ENCODE data around the gene SLC25A26. TPM values are rescaled to one million over a fixed set of nuclear protein-coding genes. Genes with fewer than 3 reads are reported as not detected.
A peak's percentile ranks its signal among the peaks of the same experiment; 100 is the strongest.
"Not testable (repeated sequence)": the region's sequence is repeated elsewhere in the genome, so short reads cannot be mapped to it uniquely, and the experiment has no call there.

Gene SLC25A26
- total RNA-seq, 2 experiments from 2014 or later: 24.4 to 25.2 TPM

DNA sequence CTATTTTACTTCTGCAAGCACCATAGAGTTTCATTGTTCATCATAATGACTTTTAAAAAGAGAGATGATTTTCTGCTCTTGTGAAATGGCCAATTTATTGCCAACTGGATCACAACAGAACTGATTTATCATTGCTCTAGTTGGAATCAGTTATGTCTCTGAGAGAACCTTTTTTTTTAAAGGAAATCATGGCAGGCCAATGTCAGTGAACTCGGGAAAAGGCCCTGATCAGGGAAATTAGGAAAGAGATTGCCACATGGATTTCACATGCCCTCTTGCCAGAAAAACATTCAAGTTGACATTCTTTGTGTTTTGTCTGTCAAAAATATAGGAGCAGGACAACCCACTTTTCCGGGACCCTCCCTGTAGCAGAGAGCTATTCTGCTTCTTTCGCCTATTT is 12.6 kb upstream of the SLC25A26 start:
- Mint-ChIP-seq H3K27ac (no peak overlapping the region), H3K36me3 (no peaks in the 10 kb centered on the region), H3K9me3 (no peaks in the 10 kb centered on the region), H3K4me3 (no peak overlapping the region), H3K4me1 (no peaks in the 10 kb centered on the region), H3K27me3 (peaks cover 17% of the 10 kb centered on the region)
- no peak for DNase-seq

DNA sequence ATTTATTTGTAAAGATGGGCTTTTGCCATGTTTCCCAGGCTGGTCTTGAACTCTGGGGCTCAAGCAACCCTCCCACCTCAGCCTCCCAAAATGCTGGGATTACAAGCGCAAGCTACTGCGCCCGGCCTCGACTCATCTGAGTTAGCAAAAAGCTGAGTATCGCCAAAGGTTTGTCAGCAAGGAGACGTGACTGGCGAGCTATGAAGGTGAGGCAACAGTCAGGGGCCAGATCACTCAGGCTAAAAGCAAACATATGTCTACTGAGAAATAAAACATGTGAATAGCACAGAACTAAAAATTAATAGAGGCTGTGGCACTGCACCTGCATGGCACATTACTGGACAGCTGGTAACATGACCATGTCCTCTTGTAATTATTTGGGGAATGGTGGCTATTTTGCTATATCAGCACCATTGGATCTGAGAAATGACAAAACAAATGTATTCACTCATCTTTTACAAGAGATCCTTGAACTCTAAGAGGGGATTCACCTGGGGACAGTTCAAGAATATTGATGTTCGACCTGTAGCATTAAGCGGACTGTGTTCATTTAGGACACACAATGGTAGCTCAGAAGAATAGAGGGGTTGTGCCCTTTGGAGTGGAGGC is 10.0 kb upstream of the SLC25A26 start:
- no peaks in the 10 kb centered on the region for H3K4me1 Mint-ChIP-seq
- H3K27me3 Mint-ChIP-seq: peaks cover 10% of the 10 kb centered on the region
- H3K9me3 Mint-ChIP-seq: no peaks in the 10 kb centered on the region
- no peaks in the 10 kb centered on the region for H3K36me3 Mint-ChIP-seq
- H3K27ac Mint-ChIP-seq: no peak overlapping the region
- no peak overlapping the region for H3K4me3 Mint-ChIP-seq
- DNase-seq: no peak

DNA sequence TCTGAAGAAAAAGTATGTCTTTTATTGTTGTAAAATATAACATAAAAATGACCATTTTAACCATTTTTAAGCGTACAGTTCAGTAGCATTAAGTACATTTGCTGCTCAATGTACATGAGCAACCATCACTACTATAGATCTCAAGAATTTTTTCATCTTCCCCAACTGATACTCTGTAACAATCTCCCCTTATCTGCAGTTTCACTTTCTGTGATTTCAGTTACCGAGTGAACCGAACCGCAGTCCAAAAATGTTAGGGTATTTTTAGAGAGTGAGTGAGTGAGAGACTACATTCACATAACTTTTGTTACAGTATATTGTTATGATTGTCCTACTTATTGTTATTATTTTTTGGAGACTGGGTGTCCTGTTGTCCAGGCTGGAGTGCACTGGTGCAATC is 9.0 kb upstream of the SLC25A26 start:
- no peaks in the 10 kb centered on the region for H3K36me3 Mint-ChIP-seq
- DNase-seq: no peak
- H3K9me3 Mint-ChIP-seq: no peaks in the 10 kb centered on the region
- H3K4me1 Mint-ChIP-seq: no peaks in the 10 kb centered on the region
- H3K27ac Mint-ChIP-seq: no peak overlapping the region
- no peak overlapping the region for H3K4me3 Mint-ChIP-seq
- peaks cover 9% of the 10 kb centered on the region for H3K27me3 Mint-ChIP-seq

DNA sequence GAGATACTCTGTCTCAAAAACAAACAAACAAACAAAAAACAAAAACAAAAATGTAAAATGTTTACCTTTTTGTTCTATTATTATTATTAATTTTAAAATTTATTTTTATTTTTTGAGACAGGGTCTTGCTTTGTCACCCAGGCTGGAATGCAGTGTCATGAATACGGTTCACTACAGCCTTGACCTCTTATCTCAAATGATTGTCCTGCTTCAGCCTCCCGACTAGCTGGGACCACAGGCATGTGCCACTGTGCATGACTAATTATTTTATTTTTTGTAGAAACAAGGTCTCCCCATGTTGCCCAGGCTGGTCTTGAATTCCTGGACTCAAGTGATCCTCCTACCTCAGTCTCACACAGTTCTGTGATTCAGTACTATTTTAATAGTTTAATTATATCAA is 5.7 kb upstream of the SLC25A26 start:
- Mint-ChIP-seq H3K9me3 (no peaks in the 10 kb centered on the region), H3K4me1 (peaks cover 2% of the 10 kb centered on the region), H3K27me3 (peaks cover 5% of the 10 kb centered on the region), H3K4me3 (no peak overlapping the region), H3K27ac (no peak overlapping the region), H3K36me3 (no peaks in the 10 kb centered on the region)
- no peak for DNase-seq

DNA sequence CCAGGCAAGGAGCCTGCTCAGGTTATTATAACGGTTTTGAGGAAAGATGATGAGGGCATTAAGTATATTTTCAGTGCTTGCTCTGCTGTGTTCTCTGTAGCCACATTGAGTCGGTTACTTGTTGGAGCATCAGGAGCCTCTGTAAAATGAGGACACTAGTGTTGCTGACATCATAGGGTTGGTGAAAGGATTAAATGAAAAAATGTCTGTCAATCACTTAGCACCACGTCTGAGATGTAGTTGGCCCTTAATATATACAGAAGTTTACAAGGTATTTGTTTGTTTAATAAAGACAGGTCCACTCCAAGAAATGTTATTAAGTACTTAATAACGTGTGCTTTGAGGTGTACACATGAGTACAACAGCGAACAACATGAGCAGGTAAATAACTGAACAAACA is 735 bp upstream of the SLC25A26 start:
- Mint-ChIP-seq H3K36me3 (peaks cover 30% of the 10 kb centered on the region), H3K27me3 (no peaks in the 10 kb centered on the region), H3K27ac (no peak overlapping the region), H3K4me1 (peaks cover 25% of the 10 kb centered on the region), H3K9me3 (peaks cover 5% of the 10 kb centered on the region), H3K4me3 (peak overlapping the region; percentile 66)
- DNase-seq: no peak

DNA sequence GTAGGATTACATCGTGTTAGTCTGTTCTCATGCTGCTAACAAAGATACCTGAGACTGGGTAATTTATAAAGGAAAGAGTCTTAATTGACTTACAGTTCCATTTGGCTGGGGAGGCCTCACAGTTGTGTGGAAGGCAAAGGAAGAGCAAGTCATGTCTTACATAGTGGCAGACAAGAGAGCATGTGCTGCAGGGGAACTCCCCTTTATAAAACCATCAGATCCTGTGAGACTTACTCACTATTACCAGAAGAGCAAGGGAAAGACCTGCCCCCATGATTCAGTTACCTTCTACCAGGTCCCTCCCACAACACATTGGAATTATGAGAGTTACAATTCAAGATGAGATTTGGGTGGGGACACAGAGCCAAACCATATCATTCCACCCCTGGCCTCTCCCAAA is 3.4 kb downstream of the SLC25A26 start:
- DNase-seq: peak; percentile 5
- Mint-ChIP-seq H3K27ac (peak overlapping the region; percentile 64), H3K27me3 (no peaks in the 10 kb centered on the region), H3K4me1 (peaks cover 47% of the 10 kb centered on the region), H3K36me3 (peaks cover 55% of the 10 kb centered on the region), H3K9me3 (peaks cover 5% of the 10 kb centered on the region), H3K4me3 (peak overlapping the region; percentile 3)

DNA sequence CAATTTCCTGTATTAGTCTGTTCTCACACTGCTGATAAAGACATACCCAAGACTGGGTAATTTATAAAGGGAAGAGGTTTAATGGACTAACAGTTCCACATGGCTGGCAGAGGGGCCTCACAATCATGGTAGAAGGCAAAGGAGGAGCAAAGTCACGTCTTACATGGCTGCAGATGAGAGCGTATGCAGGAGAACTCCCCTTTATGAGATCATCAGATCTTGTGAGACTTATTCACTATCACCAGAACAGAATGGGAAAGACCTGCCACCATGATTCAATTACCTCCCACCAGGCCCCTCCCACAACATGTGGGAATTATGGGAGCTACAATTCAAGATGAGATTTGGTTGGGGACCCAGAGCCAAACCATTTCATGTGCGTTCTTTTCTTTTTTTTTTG is 5.3 kb downstream of the SLC25A26 start:
- DNase-seq, H3K27ac Mint-ChIP-seq, H3K27me3 Mint-ChIP-seq, H3K9me3 Mint-ChIP-seq, H3K4me3 Mint-ChIP-seq: not testable (repeated sequence)
- Mint-ChIP-seq H3K4me1 (peaks cover 52% of the 10 kb centered on the region), H3K36me3 (peaks cover 65% of the 10 kb centered on the region)

DNA sequence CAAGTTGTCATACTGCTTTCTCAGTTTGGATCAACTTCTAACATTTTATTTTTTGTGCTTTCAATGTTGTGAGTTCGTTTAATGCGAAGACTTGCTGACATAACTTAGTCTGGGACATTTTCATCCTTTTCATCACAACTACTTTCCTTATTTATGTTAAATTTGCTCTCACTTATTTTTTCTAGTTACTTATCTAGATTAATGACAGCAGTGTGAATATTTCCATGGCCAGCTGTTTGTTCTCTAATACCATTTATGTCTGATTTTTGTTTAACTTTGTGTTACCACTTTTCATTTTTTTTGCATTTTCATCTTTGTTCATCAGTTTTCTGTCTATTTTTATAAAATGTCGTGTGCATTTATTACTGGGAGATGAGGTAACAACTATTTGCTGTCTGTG is 6.2 kb downstream of the SLC25A26 start:
- peaks cover 50% of the 10 kb centered on the region for H3K4me1 Mint-ChIP-seq
- H3K4me3 Mint-ChIP-seq: no peak overlapping the region
- H3K9me3 Mint-ChIP-seq: peaks cover 7% of the 10 kb centered on the region
- no peaks in the 10 kb centered on the region for H3K27me3 Mint-ChIP-seq
- H3K27ac Mint-ChIP-seq: no peak overlapping the region
- H3K36me3 Mint-ChIP-seq: peaks cover 66% of the 10 kb centered on the region
- DNase-seq: no peak

DNA sequence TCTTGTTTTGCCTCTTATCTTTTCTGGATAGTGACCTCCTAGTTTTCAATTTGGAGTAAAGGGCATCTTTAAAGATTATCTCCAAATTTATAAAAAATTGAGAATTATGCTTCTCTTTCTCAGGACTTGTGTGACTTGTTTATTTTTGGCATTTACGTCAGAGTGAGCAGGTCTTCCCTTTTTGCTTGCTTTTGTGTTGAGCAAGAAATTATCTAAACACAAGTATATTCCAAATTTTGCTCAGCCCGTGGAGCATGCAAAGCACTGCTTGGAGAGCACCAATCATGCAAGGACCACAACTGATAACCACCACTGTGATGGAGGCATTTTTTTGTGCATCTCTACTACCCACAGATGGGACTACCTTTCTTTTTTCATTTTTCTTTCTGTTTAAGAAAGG is 7.1 kb downstream of the SLC25A26 start:
- H3K27me3 Mint-ChIP-seq: no peaks in the 10 kb centered on the region
- no peak overlapping the region for H3K27ac Mint-ChIP-seq
- peaks cover 68% of the 10 kb centered on the region for H3K36me3 Mint-ChIP-seq
- H3K4me1 Mint-ChIP-seq: peaks cover 49% of the 10 kb centered on the region
- H3K9me3 Mint-ChIP-seq: peaks cover 10% of the 10 kb centered on the region
- no peak for DNase-seq
- H3K4me3 Mint-ChIP-seq: no peak overlapping the region

DNA sequence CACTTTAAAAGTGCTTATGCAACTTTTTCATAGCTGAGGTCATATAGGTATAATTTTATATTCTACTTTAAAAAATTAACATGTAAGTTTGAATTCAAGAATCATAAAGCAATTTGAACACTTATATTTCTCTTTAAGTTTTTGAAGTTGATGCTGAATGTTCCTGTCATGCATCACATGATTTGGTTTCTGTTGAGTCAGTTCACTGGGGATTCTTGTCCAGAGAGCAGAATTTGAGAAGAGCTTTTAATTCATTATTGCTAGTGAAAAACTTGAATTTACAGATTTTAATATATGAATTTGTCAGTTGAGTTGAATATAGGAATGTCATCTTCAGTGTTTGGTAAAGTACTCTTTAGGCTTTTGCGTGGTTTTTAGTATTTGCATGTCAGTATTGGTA is 7.9 kb downstream of the SLC25A26 start:
- peaks cover 12% of the 10 kb centered on the region for H3K9me3 Mint-ChIP-seq
- H3K27ac Mint-ChIP-seq: no peak overlapping the region
- peaks cover 63% of the 10 kb centered on the region for H3K36me3 Mint-ChIP-seq
- no peaks in the 10 kb centered on the region for H3K27me3 Mint-ChIP-seq
- H3K4me3 Mint-ChIP-seq: no peak overlapping the region
- peaks cover 46% of the 10 kb centered on the region for H3K4me1 Mint-ChIP-seq
- DNase-seq: no peak

DNA sequence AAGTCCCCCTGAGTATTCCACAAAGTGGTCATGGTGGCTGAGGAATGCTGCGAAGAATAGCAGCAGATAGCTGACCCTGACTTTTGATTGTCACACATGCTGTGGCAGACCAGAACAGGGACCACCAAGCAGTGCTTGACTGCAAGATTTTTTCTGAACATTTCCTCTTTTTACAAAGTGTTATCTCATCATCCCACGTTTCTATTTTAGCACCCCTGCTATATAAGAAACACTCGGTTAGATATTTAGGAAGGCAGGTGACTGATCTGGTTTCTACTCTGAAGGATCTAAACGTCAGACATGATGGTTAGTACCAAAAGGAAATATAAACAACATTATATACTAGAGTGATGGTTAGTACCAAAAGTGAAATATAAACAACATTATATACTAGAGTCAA is 9.1 kb downstream of the SLC25A26 start:
- no peaks in the 10 kb centered on the region for H3K27me3 Mint-ChIP-seq
- DNase-seq: no peak
- H3K36me3 Mint-ChIP-seq: peaks cover 60% of the 10 kb centered on the region
- H3K4me1 Mint-ChIP-seq: peaks cover 34% of the 10 kb centered on the region
- H3K4me3 Mint-ChIP-seq: no peak overlapping the region
- no peak overlapping the region for H3K27ac Mint-ChIP-seq
- peaks cover 11% of the 10 kb centered on the region for H3K9me3 Mint-ChIP-seq

DNA sequence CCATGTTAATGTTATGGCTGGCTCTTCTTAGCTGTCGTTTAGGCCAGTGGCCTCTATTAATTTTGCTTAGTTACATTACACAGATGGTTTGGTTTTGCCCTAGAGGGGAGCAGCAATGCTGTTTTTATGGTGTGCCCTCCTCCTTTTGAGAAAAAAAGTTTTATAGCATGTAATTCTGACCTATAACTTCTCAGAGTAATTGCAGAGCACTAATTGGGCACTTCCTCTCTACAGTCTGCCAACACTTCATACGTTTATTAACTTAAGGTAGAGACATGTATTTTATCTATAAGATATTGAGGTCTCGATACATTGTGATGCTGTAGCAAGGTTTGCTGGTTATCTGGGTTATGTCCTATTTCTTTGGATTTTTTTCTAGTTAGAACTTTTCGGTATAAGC is 12.2 kb downstream of the SLC25A26 start:
- Mint-ChIP-seq H3K4me3 (no peak overlapping the region), H3K4me1 (peaks cover 13% of the 10 kb centered on the region), H3K9me3 (peaks cover 25% of the 10 kb centered on the region), H3K36me3 (peaks cover 62% of the 10 kb centered on the region), H3K27me3 (no peaks in the 10 kb centered on the region), H3K27ac (no peak overlapping the region)
- DNase-seq: no peak

DNA sequence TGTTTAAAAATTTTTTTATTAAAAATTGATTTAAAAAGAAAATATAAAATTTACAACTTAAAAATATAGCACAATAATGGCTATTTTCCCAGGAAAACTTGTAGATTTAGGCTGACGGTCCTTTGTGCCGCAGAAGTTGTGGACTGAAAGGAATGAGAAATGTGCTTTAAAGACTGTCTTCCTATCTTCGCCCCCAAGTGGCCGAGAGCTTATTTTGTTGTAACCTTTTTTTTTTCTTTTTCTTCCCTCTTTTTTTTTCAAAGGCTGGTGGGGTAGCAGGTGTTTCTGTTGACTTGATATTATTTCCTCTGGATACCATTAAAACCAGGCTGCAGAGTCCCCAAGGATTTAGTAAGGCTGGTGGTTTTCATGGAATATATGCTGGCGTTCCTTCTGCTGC is 15.5 kb downstream of the SLC25A26 start:
- no peaks in the 10 kb centered on the region for H3K27me3 Mint-ChIP-seq
- peaks cover 36% of the 10 kb centered on the region for H3K9me3 Mint-ChIP-seq
- peaks cover 13% of the 10 kb centered on the region for H3K4me1 Mint-ChIP-seq
- H3K27ac Mint-ChIP-seq: no peak overlapping the region
- no peak for DNase-seq
- H3K4me3 Mint-ChIP-seq: no peak overlapping the region
- peaks cover 78% of the 10 kb centered on the region for H3K36me3 Mint-ChIP-seq

DNA sequence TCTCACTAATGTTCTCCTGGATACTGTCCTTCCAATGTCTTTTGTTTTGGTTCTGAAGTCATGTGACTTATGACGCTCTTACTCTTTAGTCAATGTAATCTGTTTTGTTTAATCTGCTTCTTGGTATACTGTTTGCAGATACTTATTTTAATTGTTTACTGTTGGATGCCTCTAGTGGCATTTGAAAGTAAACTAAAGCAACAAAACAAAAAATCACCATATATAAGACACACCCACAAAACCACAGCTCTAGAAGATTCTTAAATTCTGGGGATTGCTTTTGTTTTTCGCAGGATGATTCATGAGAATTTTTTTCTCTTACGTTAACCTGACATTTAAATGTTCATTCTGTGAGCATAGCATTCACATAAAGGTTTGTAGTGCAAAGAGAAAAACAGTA is 16.8 kb downstream of the SLC25A26 start:
- DNase-seq: no peak
- H3K4me3 Mint-ChIP-seq: no peak overlapping the region
- H3K36me3 Mint-ChIP-seq: peaks cover 75% of the 10 kb centered on the region
- no peaks in the 10 kb centered on the region for H3K27me3 Mint-ChIP-seq
- no peak overlapping the region for H3K27ac Mint-ChIP-seq
- peaks cover 34% of the 10 kb centered on the region for H3K9me3 Mint-ChIP-seq
- H3K4me1 Mint-ChIP-seq: peaks cover 13% of the 10 kb centered on the region

DNA sequence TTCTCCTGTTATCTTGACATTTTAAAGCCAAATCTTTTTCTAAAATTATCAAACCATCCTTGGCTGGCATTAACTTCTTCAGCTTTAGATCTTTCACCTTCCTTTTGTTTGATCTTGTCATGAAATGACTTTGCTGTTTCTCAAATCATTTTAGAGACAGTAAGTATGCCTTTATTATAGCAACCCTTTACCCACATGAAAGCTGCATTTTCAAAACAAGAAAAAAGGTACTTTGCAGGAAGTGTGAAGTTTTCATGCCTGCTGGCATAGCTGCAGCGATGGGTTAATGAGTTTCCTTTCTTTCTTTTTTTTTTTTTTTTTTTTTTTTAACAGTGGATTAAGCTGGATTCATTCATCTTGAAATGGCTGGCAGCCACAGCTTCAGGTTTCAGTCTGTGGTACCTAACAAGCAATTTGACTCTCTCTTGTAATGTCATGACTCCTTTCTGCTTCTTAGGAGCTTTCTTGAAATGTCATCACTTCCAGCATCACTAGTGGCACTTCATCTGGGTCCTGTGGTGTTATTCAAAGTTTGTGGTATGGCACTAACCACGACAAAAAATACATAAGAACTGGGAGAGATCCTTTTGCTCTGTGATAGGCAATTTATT is 18.8 kb downstream of the SLC25A26 start:
- DNase-seq: peak; percentile 11
- Mint-ChIP-seq H3K4me1 (peaks cover 14% of the 10 kb centered on the region), H3K27me3 (no peaks in the 10 kb centered on the region), H3K36me3 (peaks cover 70% of the 10 kb centered on the region), H3K4me3 (no peak overlapping the region), H3K27ac (peak overlapping the region; percentile 3), H3K9me3 (peaks cover 29% of the 10 kb centered on the region)

DNA sequence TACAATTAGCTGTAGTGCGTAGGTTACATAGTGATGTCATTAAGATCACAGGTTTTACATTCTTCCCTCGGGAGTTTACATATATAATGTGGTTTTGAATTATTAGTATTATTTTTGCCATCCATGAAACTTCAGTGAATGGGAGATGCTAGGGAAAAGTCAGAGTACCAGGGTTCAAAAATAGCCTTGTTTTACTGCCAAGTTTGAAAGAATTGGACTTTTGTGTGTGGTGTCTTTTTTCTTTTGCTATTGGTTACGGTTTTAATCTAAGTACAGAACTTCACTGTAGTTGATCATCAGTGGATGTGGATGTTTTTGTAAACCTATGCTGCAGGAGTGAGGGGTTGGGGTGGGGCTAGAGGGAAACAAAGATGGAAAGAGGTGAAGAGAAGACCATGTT is 20.7 kb downstream of the SLC25A26 start:
- H3K27ac Mint-ChIP-seq: no peak overlapping the region
- peaks cover 22% of the 10 kb centered on the region for H3K9me3 Mint-ChIP-seq
- H3K36me3 Mint-ChIP-seq: peaks cover 64% of the 10 kb centered on the region
- peaks cover 14% of the 10 kb centered on the region for H3K4me1 Mint-ChIP-seq
- H3K27me3 Mint-ChIP-seq: no peaks in the 10 kb centered on the region
- H3K4me3 Mint-ChIP-seq: no peak overlapping the region
- no peak for DNase-seq

Measured in activated naive CD8-positive, alpha-beta T cell treated with anti-CD3 and anti-CD28 coated beads for 36 hours (primary cell).